Measurements from ENCODE around the gene CDC42EP5.

- TF ChIP-seq POLR2A (IDR thresholded peaks at IDR 0.05) (no peak), CTCF (IDR thresholded peaks at IDR 0.05) (no peak)
These were observed 36.4 kb downstream of the CDC42EP5 start for GRCh38 chr19:54436628-54437252.
